ENCODE measurements around the gene ARHGEF40. TPM values are rescaled to one million over a fixed set of nuclear protein-coding genes. Genes with fewer than 3 reads are reported as not detected.

ARHGEF40 gene
- polyA plus RNA-seq, 1 donor from 2014 or later, result not detected

- Mint-ChIP-seq H3K4me1 (peaks cover 0 to 2% (median 0%) of the 10 kb centered on the region in 3 donors), H3K27me3 (peaks cover 11% of the 10 kb centered on the region), H3K36me3 (peaks cover 3% of the 10 kb centered on the region), H3K27ac (no peak overlapping the region), H3K4me3 (no peak overlapping the region), H3K9me3 (no peaks in the 10 kb centered on the region)
Measured at GRCh38 chr14:21078287-21078686, 8.2 kb downstream of the ARHGEF40 start.

GRCh38 chr14:21078726-21079125, 8.6 kb downstream of the ARHGEF40 start:
- no peaks in the 10 kb centered on the region for H3K9me3 Mint-ChIP-seq
- no peak overlapping the region for H3K27ac Mint-ChIP-seq
- H3K36me3 Mint-ChIP-seq, result peaks cover 3% of the 10 kb centered on the region
- peaks cover 0 to 2% (median 0%) of the 10 kb centered on the region in 3 donors for H3K4me1 Mint-ChIP-seq
- H3K27me3 Mint-ChIP-seq, result peaks cover 7% of the 10 kb centered on the region
- H3K4me3 Mint-ChIP-seq, result no peak overlapping the region

GRCh38 chr14:21081521-21082142, 11.5 kb downstream of the ARHGEF40 start:
- Mint-ChIP-seq H3K4me1 (peaks cover 2 to 3% (median 3%) of the 10 kb centered on the region in 3 donors), H3K36me3 (peaks cover 3% of the 10 kb centered on the region), H3K9me3 (no peaks in the 10 kb centered on the region), H3K27me3 (peaks cover 10% of the 10 kb centered on the region), H3K27ac (peak overlapping the region in 1 of 3 donors; percentile 69), H3K4me3 (no peak overlapping the region)

GRCh38 chr14:21083565-21084325, 13.6 kb downstream of the ARHGEF40 start:
- peaks cover 13% of the 10 kb centered on the region for H3K27me3 Mint-ChIP-seq
- no peak overlapping the region for H3K4me3 Mint-ChIP-seq
- H3K9me3 Mint-ChIP-seq, result no peaks in the 10 kb centered on the region
- no peak overlapping the region for H3K27ac Mint-ChIP-seq
- peaks cover 3% of the 10 kb centered on the region for H3K36me3 Mint-ChIP-seq
- H3K4me1 Mint-ChIP-seq, result peaks cover 11 to 14% (median 11%) of the 10 kb centered on the region in 3 donors

- Mint-ChIP-seq H3K27me3 (peaks cover 10% of the 10 kb centered on the region), H3K9me3 (no peaks in the 10 kb centered on the region), H3K4me3 (no peak overlapping the region), H3K4me1 (peaks cover 11 to 14% (median 11%) of the 10 kb centered on the region in 3 donors), H3K27ac (no peak overlapping the region), H3K36me3 (peaks cover 3% of the 10 kb centered on the region)
Measured at GRCh38 chr14:21084396-21084795, 14.3 kb downstream of the ARHGEF40 start.

GRCh38 chr14:21084998-21085853, 15.1 kb downstream of the ARHGEF40 start:
- H3K9me3 Mint-ChIP-seq, result no peaks in the 10 kb centered on the region
- H3K4me3 Mint-ChIP-seq, result peak overlapping the region in 1 of 4 donors; percentile 50
- H3K27me3 Mint-ChIP-seq, result peaks cover 10% of the 10 kb centered on the region
- peak overlapping the region in 2 of 3 donors; percentile 36 to 86 for H3K27ac Mint-ChIP-seq
- peaks cover 11 to 14% (median 11%) of the 10 kb centered on the region in 3 donors for H3K4me1 Mint-ChIP-seq
- H3K36me3 Mint-ChIP-seq, result peaks cover 1% of the 10 kb centered on the region

GRCh38 chr14:21086908-21087293, 16.8 kb downstream of the ARHGEF40 start:
- Mint-ChIP-seq H3K4me1 (peaks cover 11 to 14% (median 13%) of the 10 kb centered on the region in 3 donors), H3K27ac (peak overlapping the region; percentile 33 to 96 (median 86)), H3K9me3 (no peaks in the 10 kb centered on the region), H3K27me3 (peaks cover 6% of the 10 kb centered on the region), H3K36me3 (no peaks in the 10 kb centered on the region), H3K4me3 (no peak overlapping the region)

- peaks cover 6% of the 10 kb centered on the region for H3K27me3 Mint-ChIP-seq
- H3K4me1 Mint-ChIP-seq, result peaks cover 13 to 14% (median 14%) of the 10 kb centered on the region in 3 donors
- no peaks in the 10 kb centered on the region for H3K36me3 Mint-ChIP-seq
- H3K27ac Mint-ChIP-seq, result peak overlapping the region; percentile 86 to 96 (median 88)
- peak overlapping the region; percentile 18 to 74 (median 44) for H3K4me3 Mint-ChIP-seq
- H3K9me3 Mint-ChIP-seq, result no peaks in the 10 kb centered on the region
Measured at GRCh38 chr14:21087294-21088091, 17.4 kb downstream of the ARHGEF40 start.

- H3K36me3 Mint-ChIP-seq, result no peaks in the 10 kb centered on the region
- H3K27ac Mint-ChIP-seq, result peak overlapping the region; percentile 26 to 96 (median 78)
- H3K4me1 Mint-ChIP-seq, result peaks cover 14 to 18% (median 16%) of the 10 kb centered on the region in 3 donors
- peaks cover 6% of the 10 kb centered on the region for H3K27me3 Mint-ChIP-seq
- H3K9me3 Mint-ChIP-seq, result no peaks in the 10 kb centered on the region
- H3K4me3 Mint-ChIP-seq, result no peak overlapping the region
Measured at GRCh38 chr14:21088687-21089086, 18.6 kb downstream of the ARHGEF40 start.

- no peaks in the 10 kb centered on the region for H3K36me3 Mint-ChIP-seq
- H3K27ac Mint-ChIP-seq, result peak overlapping the region in 2 of 3 donors; percentile 78 to 96
- H3K27me3 Mint-ChIP-seq, result peaks cover 4% of the 10 kb centered on the region
- H3K9me3 Mint-ChIP-seq, result no peaks in the 10 kb centered on the region
- peaks cover 14 to 18% (median 16%) of the 10 kb centered on the region in 3 donors for H3K4me1 Mint-ChIP-seq
- no peak overlapping the region for H3K4me3 Mint-ChIP-seq
Measured at GRCh38 chr14:21089271-21089670, 19.2 kb downstream of the ARHGEF40 start.

- Mint-ChIP-seq H3K36me3 (no peaks in the 10 kb centered on the region), H3K27me3 (peaks cover 4% of the 10 kb centered on the region), H3K4me1 (peaks cover 14 to 18% (median 16%) of the 10 kb centered on the region in 3 donors), H3K27ac (peak overlapping the region in 1 of 3 donors; percentile 78), H3K9me3 (no peaks in the 10 kb centered on the region), H3K4me3 (no peak overlapping the region)
Measured at GRCh38 chr14:21089877-21090193, 19.7 kb downstream of the ARHGEF40 start.

GRCh38 chr14:21090194-21090939, 20.3 kb downstream of the ARHGEF40 start:
- H3K27ac Mint-ChIP-seq, result no peak overlapping the region
- H3K4me3 Mint-ChIP-seq, result no peak overlapping the region

GRCh38 chr14:21090940-21091663, 21.0 kb downstream of the ARHGEF40 start:
- H3K9me3 Mint-ChIP-seq, result no peaks in the 10 kb centered on the region
- peak overlapping the region in 1 of 4 donors; percentile 56 for H3K4me3 Mint-ChIP-seq
- no peak overlapping the region for H3K27ac Mint-ChIP-seq

More at GRCh38 chr14:21090194-21090939, 20.3 kb downstream of the ARHGEF40 start:
- Mint-ChIP-seq H3K9me3 (no peaks in the 10 kb centered on the region), H3K4me1 (peaks cover 14 to 20% (median 18%) of the 10 kb centered on the region in 3 donors), H3K27me3 (peaks cover 4% of the 10 kb centered on the region), H3K36me3 (no peaks in the 10 kb centered on the region)

More at GRCh38 chr14:21090940-21091663, 21.0 kb downstream of the ARHGEF40 start:
- Mint-ChIP-seq H3K4me1 (peaks cover 14 to 27% (median 18%) of the 10 kb centered on the region in 3 donors), H3K36me3 (no peaks in the 10 kb centered on the region), H3K27me3 (peaks cover 4% of the 10 kb centered on the region)
